GM18505 (cell line): ENCODE data around the gene CTTNBP2NL.
"Not testable (repeated sequence)": the region's sequence is repeated elsewhere in the genome, so short reads cannot be mapped to it uniquely, and the experiment has no call there.

Experiments
- ATAC-seq: cut with Tn5 transposase; IDR thresholded peaks from one replicate; pipeline ENCODE4 v1.9.1; 2021; ENCODE audit not compliant: unreplicated experiment
- POLR2A ChIP-seq: IDR thresholded peaks from 4 replicates; pipeline ENCODE4 v1.6.1; 2011; ENCODE audit warnings: borderline replicate concordance; ENCODE audit not compliant: insufficient read depth, insufficient read length; ENCODE audit errors: extremely low read depth

The CTTNBP2NL gene

DNA sequence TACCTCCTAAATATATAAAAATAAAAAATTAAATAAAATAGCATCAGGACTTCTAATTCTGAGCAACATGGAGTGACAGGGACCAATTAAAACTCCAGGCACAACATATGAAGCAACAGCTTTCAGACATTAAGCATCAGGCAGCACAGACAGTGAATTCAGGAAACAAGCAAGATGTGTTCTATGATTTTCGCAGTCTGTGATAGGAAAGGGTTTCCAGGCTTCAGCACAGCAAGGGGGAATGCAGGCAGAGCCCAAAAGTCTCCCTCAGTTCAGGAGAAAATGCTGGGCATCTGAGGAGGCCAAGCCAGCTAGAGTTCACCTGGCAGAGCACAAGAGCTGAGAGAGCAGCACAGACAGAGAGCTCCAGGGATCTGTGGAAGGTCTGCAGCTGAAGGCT lies 22.2 kb upstream of the CTTNBP2NL start:
- no peak for ATAC-seq
- no peak for TF ChIP-seq POLR2A

DNA sequence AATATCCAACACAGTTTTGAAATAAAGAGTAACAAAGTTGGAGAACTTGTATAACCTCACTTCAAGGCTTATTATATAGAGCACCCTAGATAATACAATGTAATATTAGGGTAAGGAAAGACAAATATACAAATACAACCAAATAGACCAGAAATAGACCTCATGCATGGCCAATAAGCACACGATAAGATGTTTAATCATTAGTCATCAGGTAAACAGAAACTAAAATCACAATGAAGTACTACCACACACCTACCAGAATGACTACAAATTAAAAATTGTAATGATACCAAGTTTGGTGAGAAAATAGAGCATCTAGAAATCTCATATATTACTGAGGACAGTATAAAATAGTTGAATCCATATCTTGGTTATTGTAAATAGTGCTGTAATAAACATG lies 20.3 kb upstream of the CTTNBP2NL start:
- TF ChIP-seq POLR2A: no peak
- ATAC-seq: no peak

DNA sequence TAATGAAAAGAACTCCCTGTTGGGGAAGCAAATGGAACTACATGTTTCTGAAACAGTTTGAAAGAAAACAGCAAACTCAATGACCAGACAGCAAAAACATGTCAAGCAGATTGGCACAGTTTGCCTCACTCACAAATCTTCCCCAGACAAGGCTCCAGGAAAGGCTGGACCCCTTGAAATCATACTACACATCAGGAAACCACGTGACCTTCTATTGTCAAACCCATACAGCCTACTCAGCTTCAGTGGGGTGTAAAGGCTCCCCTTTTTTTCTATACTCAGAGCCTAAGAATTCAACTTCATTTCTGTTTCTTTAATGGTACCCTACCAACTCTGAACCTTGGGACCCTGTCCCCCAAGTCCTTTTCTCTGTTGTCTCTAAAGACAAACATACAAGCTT lies 15.7 kb upstream of the CTTNBP2NL start:
- TF ChIP-seq POLR2A: no peak
- no peak for ATAC-seq

DNA sequence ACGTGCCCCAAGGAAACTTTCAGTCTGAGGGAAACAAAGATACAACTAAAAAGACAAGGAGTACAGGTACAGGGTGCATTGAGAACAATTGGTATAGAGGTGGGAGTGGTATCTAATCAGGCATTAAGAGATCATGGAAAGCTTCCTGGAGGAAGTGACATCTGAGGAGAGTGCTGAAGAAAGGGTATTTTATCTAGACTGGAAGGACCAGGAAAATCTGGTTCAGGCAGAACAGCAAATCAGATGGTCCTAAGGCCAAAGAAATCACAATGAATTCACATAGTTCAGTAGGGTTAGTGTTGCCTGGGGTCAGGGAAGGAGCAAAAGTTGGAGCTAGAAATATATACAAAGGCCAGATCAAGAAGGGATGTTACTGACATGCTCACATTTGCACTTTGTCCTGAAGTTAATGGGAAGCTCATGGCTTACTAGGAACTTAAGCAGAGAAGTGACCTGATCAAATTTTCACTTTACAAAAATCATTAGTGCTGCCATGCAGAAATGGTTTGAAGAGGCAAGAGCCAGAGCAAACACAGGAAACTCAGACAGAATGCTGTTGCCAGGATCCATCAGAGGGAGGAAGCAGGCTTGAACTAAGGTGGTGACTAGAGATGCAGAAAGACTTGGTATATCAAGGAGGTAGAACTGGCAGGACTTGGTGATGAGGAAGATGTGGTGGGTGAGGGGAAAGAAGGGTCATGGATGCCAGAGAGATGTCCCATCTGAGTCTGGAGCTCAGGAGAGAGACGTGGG lies 14.5 kb upstream of the CTTNBP2NL start:
- no peak for ATAC-seq

DNA sequence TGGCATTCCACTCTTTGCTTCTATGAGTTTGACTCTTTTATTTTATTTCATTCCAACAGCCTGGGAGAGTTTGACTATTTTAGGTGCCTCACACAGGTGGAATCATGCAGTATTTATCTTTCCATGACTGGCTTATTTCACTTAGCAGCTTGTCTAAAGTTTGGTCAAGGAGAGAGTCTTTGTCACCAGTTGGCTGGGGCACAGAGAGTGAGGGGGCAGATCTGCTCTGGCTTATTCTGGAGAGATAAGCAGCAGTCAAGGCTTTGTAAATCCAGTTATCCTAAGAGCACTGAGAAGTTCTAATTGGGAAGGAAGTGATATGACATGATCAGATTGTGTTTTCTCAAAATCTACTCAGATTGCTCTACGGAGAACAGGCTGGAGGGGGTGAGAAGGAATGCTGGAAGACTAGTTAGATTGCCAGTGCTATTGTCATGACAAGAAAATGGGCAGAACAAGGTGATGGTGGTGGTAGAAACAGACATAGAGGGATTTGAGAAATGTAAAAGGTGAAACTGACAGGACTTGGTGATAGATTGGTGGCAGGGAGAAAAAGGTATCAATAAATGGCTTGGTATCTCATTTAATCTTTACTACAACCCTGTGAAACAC lies 12.1 kb upstream of the CTTNBP2NL start:
- TF ChIP-seq POLR2A: no peak
- ATAC-seq: no peak

More for the DNA sequence above, 14.5 kb upstream of the CTTNBP2NL start:
- no peak for TF ChIP-seq POLR2A

DNA sequence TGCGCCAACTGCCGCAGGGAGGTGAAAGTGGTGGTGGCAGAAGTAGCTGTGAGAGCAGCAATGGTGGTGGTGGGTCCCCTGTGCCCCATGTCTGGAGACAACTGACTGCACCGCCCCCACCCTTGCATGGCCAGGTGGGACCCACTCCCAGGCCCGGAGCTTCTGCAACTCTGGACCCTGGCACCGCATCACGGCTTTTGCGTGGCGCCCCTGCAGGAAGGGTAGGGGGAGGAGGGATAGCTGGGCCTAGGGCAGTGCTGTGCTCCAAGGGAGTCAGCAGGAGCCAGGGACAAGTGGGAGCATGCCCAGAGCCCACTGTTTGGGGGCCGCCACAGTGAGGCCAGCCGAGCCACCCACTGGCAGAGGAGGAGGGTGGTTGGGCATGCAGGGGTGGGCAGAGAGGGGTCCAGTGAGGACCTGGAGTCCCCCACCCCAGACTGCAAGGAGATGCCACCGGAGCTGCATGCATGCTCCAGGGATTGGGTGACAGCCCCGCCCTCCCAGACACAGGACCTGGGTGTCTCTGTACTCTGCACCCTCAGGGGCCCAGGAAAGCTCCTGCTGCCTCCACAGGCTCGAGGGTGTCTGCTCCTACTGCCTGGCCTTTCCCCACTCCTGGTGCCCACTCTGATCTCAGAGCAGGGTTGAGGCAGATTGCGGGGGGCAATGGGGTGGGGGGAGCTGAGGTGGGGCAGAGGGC lies 9.8 kb upstream of the CTTNBP2NL start:
- TF ChIP-seq POLR2A: no peak
- ATAC-seq: no peak

DNA sequence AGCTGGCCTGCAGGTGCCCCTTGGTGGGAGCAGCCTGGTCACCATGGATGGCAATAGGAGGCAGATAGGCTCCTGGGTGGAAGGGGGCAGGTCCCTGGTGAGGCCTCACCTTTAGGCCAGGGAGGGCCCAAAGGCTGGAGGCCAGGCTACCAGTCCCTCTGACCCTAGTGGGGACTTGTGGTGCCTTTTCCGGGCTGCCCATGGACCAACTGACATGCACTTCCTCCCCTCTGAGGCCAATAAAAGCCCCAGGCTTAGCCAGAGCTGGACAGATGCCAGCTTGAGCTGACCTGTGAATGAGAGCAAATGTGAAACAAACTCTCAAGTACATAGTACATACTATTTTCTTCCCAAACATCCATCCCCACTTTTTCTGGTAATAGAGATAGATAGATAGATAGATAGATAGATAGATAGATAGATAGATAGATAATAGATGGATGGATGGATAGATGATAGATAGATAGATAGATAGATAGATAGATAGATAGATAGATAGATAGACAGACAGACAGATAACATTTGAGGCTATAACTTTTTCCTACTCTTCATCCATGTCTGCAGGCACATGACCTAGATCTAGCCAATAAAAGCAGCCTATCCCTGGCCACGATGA lies 9.2 kb upstream of the CTTNBP2NL start:
- no peak for ATAC-seq
- TF ChIP-seq POLR2A: no peak

DNA sequence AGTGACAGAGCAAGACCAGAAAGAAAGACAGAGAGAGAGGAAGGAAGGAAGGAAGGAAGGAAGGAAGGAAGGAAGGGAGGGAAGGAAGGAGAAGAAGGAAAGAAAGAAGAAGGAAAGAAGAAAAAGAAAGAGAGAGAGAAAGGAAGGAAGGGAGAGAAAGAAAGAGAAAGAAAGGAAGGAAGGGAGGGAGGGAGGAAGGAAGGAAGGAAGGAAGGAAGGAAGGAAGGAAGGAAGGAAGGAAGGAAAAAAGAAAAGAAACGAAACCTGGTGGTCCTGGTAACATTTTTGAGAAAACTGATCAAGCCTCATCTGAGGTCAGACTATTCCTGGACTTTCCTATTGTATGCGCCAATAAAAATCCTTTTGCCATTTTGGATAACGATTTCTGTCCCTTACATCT lies 8.2 kb upstream of the CTTNBP2NL start:
- ATAC-seq: no peak
- no peak for TF ChIP-seq POLR2A

DNA sequence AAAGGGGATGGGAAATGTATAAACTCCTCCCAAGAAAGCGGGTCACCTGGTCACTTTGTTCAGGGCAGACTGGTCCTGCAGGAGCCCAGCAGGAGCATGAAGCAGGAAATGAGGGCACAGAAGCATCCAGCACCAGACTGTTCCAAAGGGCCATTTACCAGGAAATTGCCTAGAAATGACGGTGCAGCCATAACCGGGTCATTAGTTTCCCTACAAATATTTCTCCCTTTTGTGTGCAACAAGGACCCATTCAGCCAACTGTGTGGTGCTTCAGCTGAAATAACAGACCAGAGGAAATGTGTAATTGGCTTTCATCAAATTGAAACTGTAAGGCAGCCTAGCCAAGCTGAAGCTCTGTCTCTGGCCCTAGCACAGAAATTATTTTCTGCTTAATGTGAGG lies 7.6 kb upstream of the CTTNBP2NL start:
- TF ChIP-seq POLR2A: no peak
- ATAC-seq: no peak

DNA sequence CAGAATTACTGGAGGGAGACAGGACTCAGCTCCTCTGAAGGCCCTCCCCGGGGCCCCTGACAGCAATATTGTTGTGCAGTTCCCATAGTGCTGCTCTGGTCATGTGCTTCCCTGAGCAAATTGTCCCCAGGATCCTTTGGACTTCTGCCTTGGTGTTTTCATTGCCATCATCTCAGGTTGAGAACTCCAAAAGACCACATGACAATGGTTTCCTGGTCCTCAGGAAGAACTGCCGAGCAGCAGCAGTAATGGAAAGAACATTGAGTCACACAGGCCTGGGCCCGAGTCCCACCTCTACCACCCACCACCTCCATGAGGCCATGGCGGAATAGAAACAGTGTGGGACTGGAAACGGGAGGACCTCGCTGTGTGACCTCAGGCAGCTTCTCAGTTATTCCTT lies 6.3 kb upstream of the CTTNBP2NL start:
- TF ChIP-seq POLR2A: no peak

DNA sequence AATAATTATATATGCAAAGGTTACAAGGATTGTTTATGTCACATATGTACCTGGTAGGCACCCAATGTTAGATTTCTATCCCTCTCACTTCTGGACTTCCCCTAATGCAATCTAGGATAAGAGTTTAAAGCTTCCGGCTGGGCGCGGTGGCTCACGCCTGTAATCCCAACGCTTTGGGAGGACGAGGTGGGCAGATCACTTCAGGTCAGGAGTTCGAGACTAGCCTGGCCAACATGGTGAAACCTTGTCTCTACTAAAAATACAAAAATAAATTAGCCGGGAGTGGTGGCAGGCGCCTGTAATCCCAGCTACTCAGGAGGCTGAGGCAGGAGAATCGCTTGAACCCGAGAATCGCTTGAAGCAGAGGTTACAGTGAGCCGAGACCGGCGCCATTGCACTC lies 5.7 kb upstream of the CTTNBP2NL start:
- ATAC-seq: not testable (repeated sequence)

More for the DNA sequence above, 6.3 kb upstream of the CTTNBP2NL start:
- no peak for ATAC-seq

DNA sequence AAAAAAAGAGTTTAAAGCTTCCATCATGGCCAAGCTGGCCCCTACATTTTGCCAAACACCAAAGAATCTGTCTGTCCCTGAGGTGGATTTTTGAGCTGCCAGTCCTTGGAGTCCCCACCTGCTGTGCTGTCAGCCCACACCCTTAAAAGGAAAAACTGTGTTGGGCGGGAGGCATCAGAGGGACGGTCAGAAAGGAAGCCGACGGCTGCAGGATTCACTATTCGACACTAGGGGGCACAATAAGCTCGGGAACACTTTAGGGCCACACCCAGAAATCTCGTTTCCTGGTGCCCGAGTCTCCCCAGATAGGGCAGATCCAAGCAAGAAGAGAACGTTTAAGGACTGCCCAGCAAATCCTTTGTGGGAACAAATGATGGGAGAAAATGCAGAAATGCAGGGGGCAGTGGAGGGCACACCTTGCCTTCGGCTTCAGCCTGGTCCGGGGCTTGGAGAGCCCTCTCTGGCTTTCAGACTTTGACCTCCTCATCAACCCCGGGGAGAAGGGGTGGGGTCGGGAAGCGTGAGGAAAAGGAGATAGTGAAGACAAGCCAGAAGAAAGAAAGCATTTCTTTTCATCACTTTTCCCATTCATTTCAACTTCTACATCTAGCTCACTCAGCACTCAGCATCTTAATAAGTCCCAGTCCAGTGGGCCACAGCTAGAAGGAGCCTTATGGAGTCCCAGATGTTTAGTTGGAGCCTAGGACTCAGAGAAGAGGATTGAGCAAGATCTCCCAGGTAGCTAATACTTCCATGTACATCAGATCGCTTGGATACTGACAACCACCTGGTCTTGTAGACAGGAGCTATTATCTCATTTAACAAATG lies 5.0 kb upstream of the CTTNBP2NL start:
- ATAC-seq: peak; percentile 51
- TF ChIP-seq POLR2A: no peak

DNA sequence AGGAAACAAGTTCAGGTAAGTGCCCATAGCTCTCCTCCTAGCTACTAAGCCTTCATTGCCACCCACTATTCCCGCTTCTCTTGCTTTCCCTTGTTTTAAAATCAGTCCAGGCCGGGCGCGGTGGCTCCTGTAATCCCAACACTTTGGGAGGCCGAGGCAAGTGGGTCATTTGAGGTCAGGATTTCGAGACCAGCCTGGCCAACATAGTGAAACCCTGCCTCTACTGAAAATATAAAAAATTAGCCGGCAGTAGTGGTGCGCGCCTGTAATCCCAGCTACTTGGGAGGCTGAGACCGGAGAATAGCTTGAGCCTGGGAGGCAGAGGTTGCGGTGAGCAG lies 4.4 kb upstream of the CTTNBP2NL start:
- no peak for TF ChIP-seq POLR2A
- ATAC-seq: no peak
